HG03520 (cell line): ENCODE results near the gene CARS1.
"Not testable (repeated sequence)": the region's sequence is repeated elsewhere in the genome, so short reads cannot be mapped to it uniquely, and the experiment has no call there.

ENCODE experiments used
- ATAC-seq: cut with Tn5 transposase; IDR thresholded peaks from one replicate; pipeline ENCODE4 v1.9.1; 2021; ENCODE audit warnings: mild to moderate bottlenecking, moderate library complexity; ENCODE audit not compliant: unreplicated experiment

CARS1 gene

GRCh38 chr11:3063876-3064275 lies 6.7 kb upstream of the CARS1 start:
- not testable (repeated sequence) for ATAC-seq

- not testable (repeated sequence) for ATAC-seq
Measured at GRCh38 chr11:3063432-3063831, 6.2 kb upstream of the CARS1 start.

GRCh38 chr11:3060436-3061025 lies 3.3 kb upstream of the CARS1 start:
- ATAC-seq: no peak

- ATAC-seq: no peak
Measured at GRCh38 chr11:3058753-3059664, 1.8 kb upstream of the CARS1 start.

GRCh38 chr11:3056296-3057068 lies 741 bp downstream of the CARS1 start:
- ATAC-seq: no peak

GRCh38 chr11:3055891-3056290 lies 1.3 kb downstream of the CARS1 start:
- ATAC-seq: no peak

GRCh38 chr11:3052567-3052966 lies 4.7 kb downstream of the CARS1 start:
- no peak for ATAC-seq

- no peak for ATAC-seq
Measured at GRCh38 chr11:3052109-3052479, 5.1 kb downstream of the CARS1 start.

- no peak for ATAC-seq
Measured at GRCh38 chr11:3051196-3052108, 5.8 kb downstream of the CARS1 start.

- ATAC-seq: no peak
Measured at GRCh38 chr11:3050386-3051195, 6.6 kb downstream of the CARS1 start.

GRCh38 chr11:3049430-3050243 lies 7.6 kb downstream of the CARS1 start:
- ATAC-seq: peak; percentile 91

GRCh38 chr11:3047637-3048036 lies 9.6 kb downstream of the CARS1 start:
- ATAC-seq: no peak

GRCh38 chr11:3046641-3047040 lies 10.6 kb downstream of the CARS1 start:
- ATAC-seq: no peak

- ATAC-seq: no peak
Measured at GRCh38 chr11:3046190-3046589, 11.0 kb downstream of the CARS1 start.

GRCh38 chr11:3044915-3045314 lies 12.3 kb downstream of the CARS1 start:
- ATAC-seq: no peak

- ATAC-seq: no peak
Measured at GRCh38 chr11:3044004-3044403, 13.2 kb downstream of the CARS1 start.

- ATAC-seq: no peak
Measured at GRCh38 chr11:3043315-3043871, 13.8 kb downstream of the CARS1 start.

GRCh38 chr11:3042496-3043314 lies 14.5 kb downstream of the CARS1 start:
- no peak for ATAC-seq
